Stimulated activated CD4-positive, alpha-beta T cell treated with anti-CD3 and anti-CD28 coated beads, Interleukin-4, amount 100 ng/mL, for 24 hours (primary cell): ENCODE results near the gene FOXN1.
"Not testable (repeated sequence)": the region's sequence is repeated elsewhere in the genome, so short reads cannot be mapped to it uniquely, and the experiment has no call there.

Experiments
- DNase-seq: peaks from one replicate; pipeline ENCODE4 v3.0.0-alpha.2; 2020

The FOXN1 gene

GRCh38 chr17:28549236-28550132, 43.3 kb downstream of the FOXN1 start:
- DNase-seq = peak; percentile 51

DNA sequence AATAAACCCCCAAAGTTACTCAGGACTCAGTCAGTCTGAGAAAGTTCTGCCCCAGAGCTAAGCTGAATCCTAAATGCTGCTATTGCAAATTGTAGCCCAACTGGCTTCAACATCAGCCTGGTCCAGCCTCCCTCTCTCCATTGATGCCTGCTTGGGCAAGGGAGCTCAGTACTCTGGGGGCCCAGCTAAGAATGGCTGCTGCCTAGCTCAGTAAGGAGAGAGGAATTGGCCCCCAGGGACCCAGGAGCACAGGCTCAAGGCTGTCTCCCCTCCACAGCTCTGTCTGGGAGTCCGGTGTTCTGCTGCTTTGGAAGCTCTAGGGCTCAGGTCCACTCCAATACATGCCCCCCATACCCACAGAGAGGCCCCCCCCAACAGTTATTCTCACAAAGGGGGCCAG, 44.7 kb downstream of the FOXN1 start:
- no peak for DNase-seq

DNA sequence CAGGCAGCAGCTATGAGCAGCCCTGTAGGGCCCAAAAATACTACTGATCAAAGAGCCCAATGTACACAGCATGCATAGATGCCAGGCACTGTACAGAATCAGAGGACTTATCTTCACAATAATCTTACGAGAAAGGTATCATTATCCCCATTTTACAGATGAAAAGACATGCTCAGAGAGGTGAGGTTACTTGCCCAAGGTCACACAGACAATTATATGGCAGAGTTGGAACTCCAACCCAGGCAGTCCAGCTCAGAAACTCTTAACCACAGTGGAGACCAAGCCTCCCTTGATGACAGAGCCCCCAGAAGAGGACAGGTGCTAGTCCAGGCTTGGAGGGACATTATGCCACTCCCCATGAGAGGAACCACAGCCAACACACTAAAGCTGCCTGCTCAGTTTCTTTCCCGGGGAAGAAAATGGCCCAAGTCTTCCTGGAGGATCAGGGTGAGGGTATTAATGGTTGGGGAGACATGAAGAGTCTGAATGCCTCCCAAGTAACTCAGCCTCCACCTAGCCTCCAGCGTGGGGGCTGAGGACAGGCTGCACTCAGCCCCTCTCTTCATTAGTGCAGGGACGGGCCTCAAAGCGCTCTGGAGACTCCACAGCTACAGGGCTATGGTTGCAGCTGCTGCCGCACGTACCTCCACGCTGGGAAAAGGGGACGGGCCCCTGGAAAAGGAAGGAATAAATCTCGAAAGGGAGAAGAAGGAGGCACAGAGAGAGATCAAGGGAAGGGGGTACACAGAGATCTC, 45.5 kb downstream of the FOXN1 start:
- DNase-seq = no peak

GRCh38 chr17:28552176-28552999, 46.2 kb downstream of the FOXN1 start, which contains the start of gene UNC119:
Gene UNC119, minus strand, starts transcription at chr17:28552624. Its CDS starts 67 bp downstream, at chr17:28552557.
- DNase-seq = peak; percentile 74

- no peak for DNase-seq
These were observed 46.9 kb downstream of the FOXN1 start for GRCh38 chr17:28553000-28553505.

DNA sequence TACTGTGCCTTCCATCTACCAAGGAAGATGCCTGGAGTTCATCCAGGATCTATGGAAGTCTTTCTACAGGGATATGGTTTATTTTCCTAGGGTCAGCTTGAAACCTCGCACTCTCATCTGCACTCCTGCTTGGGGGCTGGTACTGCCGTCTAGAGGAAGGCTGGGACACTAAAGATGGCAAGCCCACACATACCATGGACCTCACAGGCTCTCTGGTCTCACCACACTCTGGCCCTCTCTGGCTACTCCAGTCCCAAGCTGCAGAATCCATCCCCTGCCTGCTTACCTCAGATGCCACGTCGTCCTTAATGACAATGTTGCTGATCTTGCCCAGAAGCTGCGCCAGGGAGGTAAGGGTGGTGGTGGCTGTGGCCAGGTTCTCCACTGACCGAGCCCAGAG, 48.4 kb downstream of the FOXN1 start:
- no peak for DNase-seq

GRCh38 chr17:28555022-28555421, 48.9 kb downstream of the FOXN1 start:
- no peak for DNase-seq

GRCh38 chr17:28563475-28563874, 57.3 kb downstream of the FOXN1 start:
- no peak for DNase-seq

DNA sequence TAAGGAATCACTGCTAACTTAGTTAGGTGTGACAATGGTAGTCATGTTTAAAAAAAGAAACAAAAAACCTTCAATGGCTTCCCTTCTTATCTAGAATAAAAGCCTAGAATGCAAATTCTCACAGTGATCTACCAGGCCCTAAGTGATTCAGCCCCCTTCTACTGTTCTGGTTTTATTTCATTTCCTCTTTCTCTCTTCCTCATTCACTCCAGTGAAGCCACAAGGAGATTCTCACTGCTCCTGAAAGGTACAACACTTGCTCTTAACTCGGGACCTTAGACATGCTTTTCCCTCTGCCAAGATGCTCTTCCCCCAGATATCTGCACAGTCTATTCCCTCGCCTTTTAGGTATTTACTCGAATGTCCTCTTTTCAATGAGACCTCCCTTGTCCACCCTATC, 61.5 kb downstream of the FOXN1 start:
- no peak for DNase-seq

- DNase-seq = no peak
These were observed 63.3 kb downstream of the FOXN1 start for GRCh38 chr17:28569446-28569845.

DNA sequence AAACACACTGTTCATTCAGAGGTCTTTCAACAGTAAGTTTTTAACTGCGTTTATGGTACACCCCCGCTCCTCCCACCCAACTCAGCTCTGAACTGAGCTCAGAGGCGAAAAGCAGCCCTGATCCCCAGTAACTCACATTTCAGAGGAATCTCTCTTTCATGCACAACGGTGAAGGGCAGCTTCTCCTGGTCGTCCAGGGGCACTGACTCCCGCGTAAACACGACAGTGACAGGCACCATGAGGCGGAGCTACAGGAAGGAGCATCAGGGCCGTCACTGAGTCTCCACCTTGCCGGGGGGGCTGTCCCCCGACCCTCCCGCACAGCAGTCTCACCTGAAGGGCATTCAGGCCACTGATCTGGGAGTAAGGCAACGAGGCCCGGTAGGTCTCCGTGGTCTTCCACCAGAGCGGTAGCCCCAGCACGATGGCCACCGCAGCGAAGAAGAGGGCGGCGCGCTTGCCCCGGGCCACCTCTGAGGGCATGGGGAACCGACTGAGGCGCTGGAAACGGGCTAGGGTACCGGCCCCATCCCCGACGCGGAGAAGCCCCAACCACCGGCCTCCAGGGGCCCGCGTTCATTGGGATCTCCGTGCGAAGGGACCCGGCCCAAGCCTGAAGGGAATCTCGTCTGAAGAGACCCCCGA, 64.7 kb downstream of the FOXN1 start:
- DNase-seq = peak; percentile 57

- DNase-seq = peak; percentile 95
These were observed 65.4 kb downstream of the FOXN1 start, which contains the start of gene PIGS for GRCh38 chr17:28571361-28572122. Gene PIGS, minus strand, starts transcription at chr17:28571524. Its CDS starts 28 bp downstream, at chr17:28571496.

- no peak for DNase-seq
These were observed 66.3 kb downstream of the FOXN1 start for GRCh38 chr17:28572259-28573039.

- no peak for DNase-seq
These were observed 66.9 kb downstream of the FOXN1 start for GRCh38 chr17:28573040-28573380.

GRCh38 chr17:28573521-28573920, 67.4 kb downstream of the FOXN1 start:
- DNase-seq = no peak

DNA sequence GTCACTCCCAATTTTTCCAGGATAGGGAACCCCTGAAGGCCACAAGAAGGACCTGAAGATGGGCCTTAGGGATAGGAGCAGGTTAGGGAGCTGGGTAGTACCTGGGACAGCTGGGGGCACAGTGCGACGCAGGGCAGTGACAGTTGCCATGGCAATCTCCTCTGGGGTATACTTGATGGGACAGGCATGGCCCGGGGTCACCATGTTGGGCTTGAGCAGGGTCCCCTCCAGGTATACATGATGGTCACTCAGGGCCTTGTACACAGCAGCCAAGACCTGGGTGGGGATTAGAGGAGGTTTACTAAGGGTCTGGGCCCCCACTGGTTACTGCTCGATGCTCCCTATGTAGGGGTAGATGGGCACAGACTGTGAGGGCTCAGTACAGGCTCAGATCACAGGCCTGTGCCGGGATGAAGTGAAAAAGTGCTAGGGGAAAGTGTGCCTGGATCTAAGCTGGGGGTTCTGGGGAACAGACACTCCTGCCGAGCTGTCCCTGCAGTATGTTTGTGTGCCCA, 67.9 kb downstream of the FOXN1 start:
- no peak for DNase-seq

- DNase-seq = no peak
These were observed 68.4 kb downstream of the FOXN1 start for GRCh38 chr17:28574526-28574925.

GRCh38 chr17:28575126-28575795, 69.1 kb downstream of the FOXN1 start:
- DNase-seq = no peak

DNA sequence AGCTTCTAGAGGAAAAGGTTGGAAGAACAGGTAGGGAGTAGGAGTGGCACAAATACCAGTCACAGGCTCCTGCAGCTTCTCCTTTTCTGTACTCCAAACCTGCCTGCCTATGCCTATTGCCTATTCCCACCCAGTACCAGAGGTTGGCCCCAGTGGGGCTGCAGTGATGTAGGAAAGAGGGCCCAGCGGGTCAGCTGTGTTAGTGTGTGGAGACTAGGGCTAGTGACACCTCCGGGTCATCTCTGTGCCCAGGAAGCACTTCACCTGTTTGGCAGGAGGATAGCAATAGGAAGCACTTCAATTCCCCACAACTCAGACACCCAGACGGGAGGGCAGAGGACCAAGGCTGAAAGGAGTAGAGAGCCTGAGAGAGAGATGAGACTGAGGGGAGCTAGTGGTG, 69.9 kb downstream of the FOXN1 start:
- not testable (repeated sequence) for DNase-seq
